Effector memory CD8-positive, alpha-beta T cell (primary cell): ENCODE data around the gene TUBAL3.

ENCODE experiments used
- ATAC-seq: fragments of 150-1000 bp; cut with Tn5 transposase; replicated peaks from 2 replicates; pipeline ENCODE4 v1.10.0; 2021; ENCODE audit warnings: mild to moderate bottlenecking, moderate library complexity
- DNase-seq, 3 experiments: peaks; one replicate each; pipeline ENCODE4 v3.0.0; 2021
- H3K27ac Mint-ChIP-seq, 2 donors: one replicate each; pipeline ENCODE4 v1.8.0; 2022; ENCODE audit warnings: mild to moderate bottlenecking in 2 of 2, mixed read lengths in 2 of 2, moderate library complexity in 2 of 2
- H3K27me3 Mint-ChIP-seq, 2 donors: one replicate each; pipeline ENCODE4 v1.8.0; 2022; ENCODE audit warnings: mixed read lengths in 2 of 2
- H3K36me3 Mint-ChIP-seq: one replicate; pipeline ENCODE4 v1.8.0; 2022; ENCODE audit warnings: mild to moderate bottlenecking, moderate library complexity, mixed read lengths; ENCODE audit not compliant: insufficient read depth
- H3K4me1 Mint-ChIP-seq, 2 donors: one replicate each; pipeline ENCODE4 v1.8.0; 2022; ENCODE audit warnings: low read depth in 2 of 2, mixed read lengths in 2 of 2
- H3K4me3 Mint-ChIP-seq, 2 donors: one replicate each; pipeline ENCODE4 v1.8.0; 2022; ENCODE audit warnings: mild to moderate bottlenecking in 2 of 2, mixed read lengths in 2 of 2, moderate library complexity in 2 of 2
- H3K9me3 Mint-ChIP-seq, 2 donors: one replicate each; pipeline ENCODE4 v1.8.0; 2022; ENCODE audit warnings: mixed read lengths in 2 of 2

TUBAL3 gene

GRCh38 chr10:5442065-5442989 is 37.7 kb upstream of the TUBAL3 start:
- peaks cover 4% of the 10 kb centered on the region in 2 donors for H3K4me1 Mint-ChIP-seq
- no peak overlapping the region for H3K4me3 Mint-ChIP-seq
- H3K27ac Mint-ChIP-seq: no peak overlapping the region
- ATAC-seq (peak; percentile 42), DNase-seq (peak; percentile 29 to 43 (median 37))
- no peaks in the 10 kb centered on the region for H3K36me3 Mint-ChIP-seq
- H3K27me3 Mint-ChIP-seq: no peaks in the 10 kb centered on the region
- H3K9me3 Mint-ChIP-seq: no peaks in the 10 kb centered on the region

GRCh38 chr10:5441106-5441505 is 36.5 kb upstream of the TUBAL3 start:
- Mint-ChIP-seq H3K4me1 (no peaks in the 10 kb centered on the region), H3K27ac (no peak overlapping the region), H3K36me3 (no peaks in the 10 kb centered on the region), H3K9me3 (no peaks in the 10 kb centered on the region), H3K4me3 (no peak overlapping the region), H3K27me3 (no peaks in the 10 kb centered on the region)
- ATAC-seq (no peak), DNase-seq (no peak)

- Mint-ChIP-seq H3K4me1 (no peaks in the 10 kb centered on the region), H3K9me3 (no peaks in the 10 kb centered on the region), H3K4me3 (no peak overlapping the region), H3K27me3 (no peaks in the 10 kb centered on the region), H3K36me3 (no peaks in the 10 kb centered on the region), H3K27ac (no peak overlapping the region)
- no peak for ATAC-seq
- DNase-seq: no peak
Observed at GRCh38 chr10:5440206-5440605, 35.6 kb upstream of the TUBAL3 start.

- Mint-ChIP-seq H3K4me1 (peaks cover 8 to 9% of the 10 kb centered on the region in 2 donors), H3K4me3 (no peak overlapping the region), H3K9me3 (no peaks in the 10 kb centered on the region), H3K27ac (no peak overlapping the region), H3K36me3 (peaks cover 4% of the 10 kb centered on the region), H3K27me3 (no peaks in the 10 kb centered on the region)
- ATAC-seq (no peak), DNase-seq (no peak)
Observed at GRCh38 chr10:5435328-5435727, 30.7 kb upstream of the TUBAL3 start.

GRCh38 chr10:5434017-5434753 is 29.6 kb upstream of the TUBAL3 start:
- DNase-seq: no peak

GRCh38 chr10:5433182-5433581 is 28.6 kb upstream of the TUBAL3 start:
- Mint-ChIP-seq H3K27me3 (no peaks in the 10 kb centered on the region), H3K27ac (no peak overlapping the region), H3K4me3 (no peak overlapping the region), H3K9me3 (no peaks in the 10 kb centered on the region), H3K4me1 (peaks cover 8 to 9% of the 10 kb centered on the region in 2 donors), H3K36me3 (peaks cover 4% of the 10 kb centered on the region)
- ATAC-seq (no peak), DNase-seq (no peak)

More at GRCh38 chr10:5434017-5434753, 29.6 kb upstream of the TUBAL3 start:
- H3K9me3 Mint-ChIP-seq: no peaks in the 10 kb centered on the region
- peak overlapping the region; percentile 7 to 45 for H3K4me3 Mint-ChIP-seq
- H3K27me3 Mint-ChIP-seq: no peaks in the 10 kb centered on the region
- H3K4me1 Mint-ChIP-seq: peaks cover 8 to 9% of the 10 kb centered on the region in 2 donors
- ATAC-seq: peak; percentile 75
- peaks cover 4% of the 10 kb centered on the region for H3K36me3 Mint-ChIP-seq
- H3K27ac Mint-ChIP-seq: peak overlapping the region; percentile 27 to 80

GRCh38 chr10:5428133-5428532 is 23.5 kb upstream of the TUBAL3 start:
- Mint-ChIP-seq H3K27ac (peak overlapping the region in 1 of 2 donors; percentile 46), H3K27me3 (no peaks in the 10 kb centered on the region), H3K9me3 (no peaks in the 10 kb centered on the region), H3K4me3 (no peak overlapping the region), H3K4me1 (no peaks in the 10 kb centered on the region), H3K36me3 (peaks cover 2% of the 10 kb centered on the region)
- ATAC-seq (no peak), DNase-seq (no peak)

- no peak overlapping the region for H3K4me3 Mint-ChIP-seq
- ATAC-seq: no peak
- H3K27me3 Mint-ChIP-seq: no peaks in the 10 kb centered on the region
Observed at GRCh38 chr10:5424751-5425150, 20.1 kb upstream of the TUBAL3 start.

GRCh38 chr10:5423771-5424170 is 19.1 kb upstream of the TUBAL3 start:
- Mint-ChIP-seq H3K4me1 (no peaks in the 10 kb centered on the region), H3K27me3 (no peaks in the 10 kb centered on the region), H3K9me3 (peaks cover 0 to 9% of the 10 kb centered on the region in 2 donors), H3K36me3 (peaks cover 2% of the 10 kb centered on the region), H3K4me3 (no peak overlapping the region), H3K27ac (no peak overlapping the region)
- ATAC-seq: no peak
- no peak for DNase-seq

More at GRCh38 chr10:5424751-5425150, 20.1 kb upstream of the TUBAL3 start:
- no peak for DNase-seq
- no peaks in the 10 kb centered on the region for H3K4me1 Mint-ChIP-seq
- H3K9me3 Mint-ChIP-seq: peaks cover 0 to under 1% of the 10 kb centered on the region in 2 donors
- peaks cover 2% of the 10 kb centered on the region for H3K36me3 Mint-ChIP-seq
- H3K27ac Mint-ChIP-seq: no peak overlapping the region

- Mint-ChIP-seq H3K9me3 (peaks cover 0 to 9% of the 10 kb centered on the region in 2 donors), H3K27me3 (no peaks in the 10 kb centered on the region), H3K4me1 (no peaks in the 10 kb centered on the region), H3K36me3 (peaks cover 2% of the 10 kb centered on the region), H3K27ac (no peak overlapping the region), H3K4me3 (no peak overlapping the region)
- no peak for DNase-seq
- ATAC-seq: no peak
Observed at GRCh38 chr10:5419466-5420094, 15.0 kb upstream of the TUBAL3 start.

- H3K9me3 Mint-ChIP-seq: peaks cover 0 to 9% of the 10 kb centered on the region in 2 donors
- no peak for DNase-seq
- no peak overlapping the region for H3K27ac Mint-ChIP-seq
- H3K4me3 Mint-ChIP-seq: no peak overlapping the region
- no peak for ATAC-seq
- no peaks in the 10 kb centered on the region for H3K4me1 Mint-ChIP-seq
- H3K36me3 Mint-ChIP-seq: no peaks in the 10 kb centered on the region
- H3K27me3 Mint-ChIP-seq: no peaks in the 10 kb centered on the region
Observed at GRCh38 chr10:5418584-5418983, 14.0 kb upstream of the TUBAL3 start.

- DNase-seq (no peak), ATAC-seq (no peak)
- Mint-ChIP-seq H3K4me3 (no peak overlapping the region), H3K4me1 (peaks cover 1 to 2% of the 10 kb centered on the region in 2 donors), H3K27ac (no peak overlapping the region), H3K9me3 (peaks cover 0 to 9% of the 10 kb centered on the region in 2 donors), H3K36me3 (peaks cover 3% of the 10 kb centered on the region), H3K27me3 (no peaks in the 10 kb centered on the region)
Observed at GRCh38 chr10:5416981-5417380, 12.4 kb upstream of the TUBAL3 start.
